ENCODE measurements around the gene IFNL1.
A peak's percentile ranks its signal among the peaks of the same experiment; 100 is the strongest.
"Not testable (repeated sequence)": the region's sequence is repeated elsewhere in the genome, so short reads cannot be mapped to it uniquely, and the experiment has no call there.

Gene IFNL1
- long read RNA-seq, donor 1, result 0 reads
- long read RNA-seq, donor 2, result 0 reads
- long read RNA-seq, donor 3, result 0 reads
- long read RNA-seq, donor 4, result 0 reads
- long read RNA-seq, donor 5, result 0 reads
- long read RNA-seq, donor 6, result 0 reads
- long read RNA-seq, donor 7, result 0 reads
- long read RNA-seq, donor 8, result 0 reads

- no peak for DNase-seq
Observed at GRCh38 chr19:39296055-39296645, at the start of gene IFNL1. TSS of gene IFNL1 (plus strand) at chr19:39296407. CDS start at chr19:39296422, 15 bp downstream.

DNA sequence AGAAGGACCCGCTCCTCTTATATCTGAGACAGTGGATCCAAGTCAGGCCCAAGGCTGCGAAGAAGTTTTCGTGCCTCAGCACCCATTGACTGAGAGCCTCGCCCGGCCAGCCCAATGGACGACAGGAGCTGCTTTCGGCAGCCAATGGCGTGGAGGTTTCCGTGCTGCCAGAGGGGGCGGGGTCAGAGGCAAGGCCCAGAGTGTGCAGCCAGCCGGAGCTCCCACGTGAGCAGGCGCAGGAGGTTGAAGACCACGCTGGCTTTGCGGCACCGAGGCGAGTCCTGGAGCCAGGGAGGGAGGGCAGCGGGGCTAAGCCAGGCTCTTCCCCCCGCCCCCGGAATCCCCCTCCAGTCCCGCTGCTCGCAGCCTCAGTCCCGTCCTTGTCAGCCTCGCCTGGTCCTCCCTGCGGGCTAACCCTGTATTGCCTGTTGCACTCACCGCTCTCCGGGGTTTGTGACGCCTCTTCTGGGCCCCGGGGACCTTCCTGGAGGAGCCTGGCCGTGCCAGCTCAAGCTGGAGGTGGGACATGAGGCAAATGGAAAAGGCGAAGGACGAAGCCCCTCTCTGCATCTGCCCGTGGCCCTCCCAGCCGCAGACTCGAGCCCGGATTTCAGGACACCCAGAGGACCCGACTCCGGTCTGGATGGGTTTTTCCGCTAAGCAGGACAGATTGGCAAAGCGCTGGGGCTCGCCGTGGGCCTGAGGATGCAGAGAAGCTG lies 49.1 kb upstream of the IFNL1 start:
- DNase-seq, result peak; percentile 29

GRCh38 chr19:39247701-39248664 lies 48.2 kb upstream of the IFNL1 start:
- DNase-seq, result peak; percentile 65

- no peak for DNase-seq
Observed at GRCh38 chr19:39248806-39249205, 47.4 kb upstream of the IFNL1 start, which contains the start of gene IFNL4. TSS of gene IFNL4 (minus strand) at chr19:39248856.

GRCh38 chr19:39251081-39251480 lies 45.1 kb upstream of the IFNL1 start:
- DNase-seq, result no peak

DNA sequence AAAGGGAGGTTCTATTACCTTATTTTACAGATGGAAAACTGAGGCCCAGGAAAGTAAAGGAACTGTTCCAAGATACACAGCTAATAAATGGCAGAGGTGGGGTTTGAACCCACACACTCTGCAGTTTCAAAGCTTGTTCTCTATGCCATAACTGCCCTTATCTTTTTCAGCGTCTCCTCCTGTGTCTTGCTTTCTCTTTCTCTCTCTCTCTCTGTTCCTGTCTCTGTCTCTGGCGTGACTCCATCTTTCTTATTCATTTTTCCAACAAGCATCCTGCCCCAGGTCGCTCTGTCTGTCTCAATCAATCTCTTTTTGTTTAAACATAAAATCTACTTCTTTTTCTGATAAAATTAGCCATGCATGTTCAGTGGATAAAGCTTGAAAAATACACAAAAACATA lies 44.4 kb upstream of the IFNL1 start:
- no peak for DNase-seq

DNA sequence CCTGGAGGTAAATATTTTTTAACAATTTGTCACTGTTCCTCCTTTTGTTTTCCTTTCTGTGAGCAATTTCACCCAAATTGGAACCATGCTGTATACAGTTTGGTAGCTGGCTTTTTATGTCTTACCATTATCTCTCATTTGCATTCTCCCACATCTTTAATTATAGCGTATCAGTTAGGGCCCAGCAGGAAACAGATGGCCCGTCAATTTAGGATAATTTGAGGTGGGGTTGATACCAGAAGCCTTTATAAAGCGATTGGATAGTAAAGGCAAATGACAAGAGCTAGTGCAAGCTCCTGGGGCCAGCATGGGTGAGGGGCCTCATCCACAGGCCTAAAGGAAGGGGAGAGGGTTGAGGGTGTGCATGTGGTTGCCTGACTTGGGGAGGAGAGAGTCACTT lies 43.7 kb upstream of the IFNL1 start:
- no peak for DNase-seq

DNA sequence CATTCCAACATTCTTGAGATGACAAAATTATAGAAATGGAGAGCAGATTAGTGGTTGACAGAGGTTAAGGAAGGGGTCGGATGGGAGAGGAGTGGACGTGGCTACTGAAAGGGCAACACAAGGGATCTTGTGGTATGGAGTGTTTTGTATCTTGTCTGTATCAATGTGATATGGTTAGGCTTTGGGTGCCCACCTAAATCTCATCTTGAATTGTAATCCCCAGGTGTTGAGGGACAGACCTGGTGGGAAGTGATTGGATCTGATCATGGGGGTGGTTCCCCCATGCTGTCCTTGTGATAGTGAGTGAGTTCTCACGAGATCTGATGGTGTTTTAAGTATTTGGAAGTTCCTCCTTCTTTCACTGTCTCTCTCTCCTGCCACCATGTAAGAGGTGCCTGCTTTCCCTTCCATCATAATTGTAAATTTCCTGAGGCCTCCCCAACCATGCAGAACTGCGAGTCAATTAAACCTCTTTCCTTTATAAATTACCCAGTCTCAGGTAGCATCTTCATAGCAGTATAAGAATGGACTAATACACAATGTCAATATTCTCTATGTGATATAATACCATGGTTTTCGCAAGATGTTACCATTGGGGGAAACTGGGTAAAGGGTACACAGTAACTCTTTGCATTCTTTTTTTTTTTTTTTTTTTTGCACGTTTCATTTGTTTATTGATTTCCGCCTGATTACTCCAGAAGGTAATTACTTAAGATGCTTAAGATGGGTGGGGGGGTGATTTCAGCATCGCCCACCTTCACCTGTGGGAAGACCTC lies 42.6 kb upstream of the IFNL1 start:
- no peak for DNase-seq

DNA sequence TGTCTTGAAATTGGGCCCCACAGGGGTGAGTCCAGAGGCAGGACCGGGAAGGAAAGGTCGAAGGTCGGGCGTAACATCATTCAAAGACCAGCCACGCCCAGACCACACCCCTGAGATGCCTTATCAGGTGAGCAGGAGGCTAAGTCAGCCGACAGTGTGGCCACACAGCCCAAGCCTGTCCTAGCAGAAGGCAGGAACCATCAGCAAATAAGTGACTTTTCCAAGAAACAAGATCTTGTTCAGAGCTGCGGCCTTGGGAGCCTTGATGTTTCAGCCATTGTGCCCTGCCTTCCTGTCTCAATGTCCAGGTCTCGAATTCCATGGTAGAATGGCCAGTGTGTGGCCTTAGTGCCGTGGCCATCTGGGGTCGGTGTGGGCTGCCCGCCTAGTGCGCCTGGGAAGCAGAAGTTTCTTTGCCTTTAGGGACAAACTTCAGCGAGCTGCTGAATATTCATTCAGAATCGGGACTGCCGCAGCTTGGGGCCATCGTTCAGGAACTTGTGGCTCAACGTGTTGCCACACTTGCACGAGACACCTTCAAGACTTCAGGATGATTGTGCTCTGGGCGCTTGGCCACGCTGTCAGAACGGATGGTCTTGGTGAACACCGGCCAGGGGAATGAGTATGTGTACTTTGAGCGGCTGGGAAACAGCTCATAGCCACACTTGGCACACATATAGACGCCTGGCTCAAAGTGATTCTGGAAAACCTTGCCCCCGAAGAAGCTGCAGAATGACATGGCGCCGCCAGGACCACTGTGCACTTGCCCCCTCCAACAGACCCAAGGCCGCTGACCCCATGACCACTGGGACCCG lies 41.5 kb upstream of the IFNL1 start:
- no peak for DNase-seq

DNA sequence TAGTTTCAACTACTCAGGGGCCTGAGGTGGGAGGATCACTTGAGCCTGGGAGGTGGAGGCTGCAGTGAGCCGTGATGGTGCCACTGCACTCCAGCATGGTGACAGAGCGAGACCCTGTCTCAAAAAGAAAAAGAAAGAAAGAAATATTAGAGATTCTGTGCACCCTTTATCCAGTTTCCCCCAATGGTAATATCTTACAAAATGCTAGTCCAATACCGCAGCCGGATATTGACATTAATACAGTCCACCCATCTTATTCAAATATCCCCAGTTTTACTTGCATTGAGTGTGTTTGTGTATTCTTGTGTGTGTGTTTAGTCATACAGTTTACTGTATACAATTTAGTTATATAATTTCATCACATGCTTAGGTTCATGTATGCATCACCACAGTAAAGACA lies 39.0 kb upstream of the IFNL1 start:
- no peak for DNase-seq

- no peak for DNase-seq
Observed at GRCh38 chr19:39261704-39262103, 34.5 kb upstream of the IFNL1 start.

DNA sequence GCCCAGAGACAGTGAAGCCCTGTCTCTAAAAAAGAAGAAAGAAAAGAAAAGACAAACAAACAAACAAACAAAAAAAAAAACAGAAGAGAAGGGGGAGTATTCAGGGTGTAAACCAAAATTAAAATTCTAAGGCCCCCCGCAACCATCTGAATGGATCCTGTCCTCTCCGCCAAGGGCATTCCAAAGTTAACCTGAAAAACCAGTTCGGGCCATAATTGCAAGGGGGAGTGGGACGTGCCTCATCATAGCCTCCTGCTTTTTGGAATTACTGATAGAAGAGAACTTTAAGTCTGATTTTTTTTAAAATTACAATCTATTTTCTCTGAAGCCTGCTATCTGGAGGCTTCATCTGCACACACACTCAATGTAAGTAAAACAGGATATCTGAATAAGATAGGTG lies 33.7 kb upstream of the IFNL1 start:
- no peak for DNase-seq

DNA sequence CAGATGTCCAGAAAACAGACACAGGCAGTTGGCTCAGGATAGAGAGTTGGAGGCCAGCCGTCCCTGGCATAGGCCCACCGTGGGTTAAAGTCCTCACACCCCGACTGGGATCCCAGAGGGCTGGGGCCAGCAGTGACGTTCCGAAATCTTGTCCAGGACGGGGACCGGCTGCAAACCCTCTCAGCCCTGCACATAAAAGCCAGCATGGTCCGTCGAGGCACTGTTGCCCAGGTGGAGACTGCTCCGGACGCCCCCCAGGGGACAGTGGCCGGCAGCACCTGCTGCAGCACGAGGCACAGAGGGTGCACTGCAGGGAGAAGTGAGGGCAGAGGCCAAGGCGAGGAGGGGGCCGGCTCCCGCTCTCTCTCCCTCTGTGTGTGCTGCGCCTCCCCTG lies 32.3 kb upstream of the IFNL1 start:
- DNase-seq, result no peak

GRCh38 chr19:39264306-39265290 lies 31.6 kb upstream of the IFNL1 start:
- peak; percentile 68 for DNase-seq

DNA sequence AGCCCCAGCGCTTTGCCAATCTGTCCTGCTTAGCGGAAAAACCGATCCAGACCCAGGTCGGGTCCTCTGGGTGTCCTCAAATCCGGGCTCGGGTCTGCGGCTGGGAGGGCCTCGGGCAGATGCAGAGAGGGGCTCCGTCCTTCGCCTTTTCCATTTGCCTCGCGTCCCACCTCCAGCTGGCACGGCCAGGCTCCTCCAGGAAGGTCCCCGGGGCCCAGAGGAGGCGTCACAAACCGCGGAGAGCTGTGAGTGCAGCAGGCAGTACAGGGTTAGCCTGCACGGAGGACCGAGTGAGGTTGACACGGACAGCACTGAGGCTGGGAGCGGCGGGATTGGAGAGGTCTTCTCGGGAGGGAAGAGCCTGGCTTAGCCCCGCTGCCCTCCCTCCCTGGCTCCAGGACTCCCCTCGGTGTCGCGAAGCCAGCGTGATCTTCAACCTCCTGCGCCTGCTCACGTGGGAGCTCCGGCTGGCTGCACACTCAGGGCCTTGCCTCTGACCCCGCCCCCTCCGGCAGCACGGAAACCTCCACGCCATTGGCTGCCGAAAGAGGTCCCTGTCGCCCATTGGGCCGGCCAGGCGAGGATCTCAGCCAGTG lies 30.8 kb upstream of the IFNL1 start:
- DNase-seq, result no peak

- not testable (repeated sequence) for DNase-seq
Observed at GRCh38 chr19:39268085-39268484, 28.1 kb upstream of the IFNL1 start, which contains the start of gene IFNL2. TSS of gene IFNL2 (plus strand) at chr19:39268396. CDS start at chr19:39268569, 173 bp downstream.

- DNase-seq, result not testable (repeated sequence)
Observed at GRCh38 chr19:39268531-39269223, 27.5 kb upstream of the IFNL1 start.

- DNase-seq, result not testable (repeated sequence)
Observed at GRCh38 chr19:39269369-39269768, 26.8 kb upstream of the IFNL1 start.
